Neural crest cell (in vitro differentiated cells): ENCODE results near the gene NOL4L. TPM values are rescaled to one million over a fixed set of nuclear protein-coding genes. Genes with fewer than 3 reads are reported as not detected.

Source experiments
- DNase-seq: peaks from one replicate; pipeline ENCODE4 v3.0.0; 2021; ENCODE audit warnings: low read depth, mixed read lengths, low spot score
- H3K27ac Mint-ChIP-seq: one replicate; pipeline ENCODE4 v1.8.0; 2021; ENCODE audit warnings: mild to moderate bottlenecking, mixed read lengths; ENCODE audit not compliant: unreplicated experiment
- H3K27me3 Mint-ChIP-seq: 2 replicates; pipeline ENCODE4 v1.8.0; 2021; ENCODE audit warnings: low read depth, mild to moderate bottlenecking, mixed read lengths
- H3K36me3 Mint-ChIP-seq: 2 replicates; pipeline ENCODE4 v1.8.0; 2021; ENCODE audit warnings: low read depth, mild to moderate bottlenecking, mixed read lengths
- H3K4me1 Mint-ChIP-seq: 2 replicates; pipeline ENCODE4 v1.8.0; 2021; ENCODE audit warnings: mixed read lengths
- H3K4me3 Mint-ChIP-seq: one replicate; pipeline ENCODE4 v1.8.0; 2021; ENCODE audit warnings: mild to moderate bottlenecking, mixed read lengths
- H3K9me3 Mint-ChIP-seq: 2 replicates; pipeline ENCODE4 v1.8.0; 2021; ENCODE audit warnings: mixed read lengths
- total RNA-seq: library from RNA; stranded (reverse); gene quantifications from 2 replicates; pipeline ENCODE4 v1.2.1, GENCODE V29; 2021
- TF ChIP-seq, protein P1 (sequence below): fragments of 200-600 bp; sonication (generic); conservative IDR thresholded peaks from 2 replicates; pipeline ENCODE4 v1.5.0; 2021; ENCODE audit warnings: antibody characterized with exemption, mild to moderate bottlenecking

Gene NOL4L
- total RNA-seq, 1 donor from 2014 or later, result 52.3 TPM

DNA sequence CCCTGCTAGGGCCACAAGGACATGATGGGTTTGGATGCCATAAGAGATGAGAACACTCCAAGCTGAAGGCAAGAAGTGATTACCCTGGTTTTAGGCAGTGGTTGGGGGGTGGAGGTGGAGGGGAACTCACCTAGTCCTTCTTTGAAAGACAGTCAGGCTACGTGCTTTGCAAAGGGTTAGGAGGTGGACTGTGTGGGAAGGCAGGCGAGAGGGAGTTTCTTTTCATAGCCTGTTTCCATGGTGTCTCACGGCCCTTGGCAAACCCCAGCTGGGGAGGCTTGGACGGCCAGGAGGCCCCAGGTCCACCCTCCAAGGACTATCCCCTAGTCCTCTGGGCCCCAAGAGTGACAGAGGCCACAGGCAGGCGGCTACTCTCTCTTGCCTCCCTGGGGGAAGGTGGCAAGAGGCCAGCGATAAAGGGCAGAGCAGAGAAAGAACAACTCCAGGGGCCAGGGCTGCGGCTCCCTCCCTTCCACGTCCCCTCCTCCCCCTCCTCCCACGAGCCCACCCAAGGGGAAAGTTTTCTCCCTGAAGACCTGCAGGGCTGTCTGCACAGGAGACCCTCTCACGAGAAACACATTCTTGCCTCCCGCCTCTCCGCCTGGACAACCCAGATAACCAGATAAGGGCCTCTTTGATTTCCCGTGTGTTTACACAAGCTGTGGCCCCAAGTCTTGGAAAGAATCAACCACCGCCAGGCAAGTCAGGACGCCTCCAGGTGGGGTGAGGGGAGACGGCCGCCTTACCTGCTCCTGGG, 74.4 kb downstream of the NOL4L start:
- Mint-ChIP-seq H3K9me3 (no peaks in the 10 kb centered on the region), H3K36me3 (peaks cover under 1% of the 10 kb centered on the region), H3K4me3 (peak overlapping the region; percentile 45), H3K4me1 (peaks cover 59% of the 10 kb centered on the region), H3K27me3 (no peaks in the 10 kb centered on the region), H3K27ac (peak overlapping the region; percentile 93)
- TF ChIP-seq, protein P1, sequence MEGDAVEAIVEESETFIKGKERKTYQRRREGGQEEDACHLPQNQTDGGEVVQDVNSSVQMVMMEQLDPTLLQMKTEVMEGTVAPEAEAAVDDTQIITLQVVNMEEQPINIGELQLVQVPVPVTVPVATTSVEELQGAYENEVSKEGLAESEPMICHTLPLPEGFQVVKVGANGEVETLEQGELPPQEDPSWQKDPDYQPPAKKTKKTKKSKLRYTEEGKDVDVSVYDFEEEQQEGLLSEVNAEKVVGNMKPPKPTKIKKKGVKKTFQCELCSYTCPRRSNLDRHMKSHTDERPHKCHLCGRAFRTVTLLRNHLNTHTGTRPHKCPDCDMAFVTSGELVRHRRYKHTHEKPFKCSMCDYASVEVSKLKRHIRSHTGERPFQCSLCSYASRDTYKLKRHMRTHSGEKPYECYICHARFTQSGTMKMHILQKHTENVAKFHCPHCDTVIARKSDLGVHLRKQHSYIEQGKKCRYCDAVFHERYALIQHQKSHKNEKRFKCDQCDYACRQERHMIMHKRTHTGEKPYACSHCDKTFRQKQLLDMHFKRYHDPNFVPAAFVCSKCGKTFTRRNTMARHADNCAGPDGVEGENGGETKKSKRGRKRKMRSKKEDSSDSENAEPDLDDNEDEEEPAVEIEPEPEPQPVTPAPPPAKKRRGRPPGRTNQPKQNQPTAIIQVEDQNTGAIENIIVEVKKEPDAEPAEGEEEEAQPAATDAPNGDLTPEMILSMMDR, result no peak
- no peak for DNase-seq

DNA sequence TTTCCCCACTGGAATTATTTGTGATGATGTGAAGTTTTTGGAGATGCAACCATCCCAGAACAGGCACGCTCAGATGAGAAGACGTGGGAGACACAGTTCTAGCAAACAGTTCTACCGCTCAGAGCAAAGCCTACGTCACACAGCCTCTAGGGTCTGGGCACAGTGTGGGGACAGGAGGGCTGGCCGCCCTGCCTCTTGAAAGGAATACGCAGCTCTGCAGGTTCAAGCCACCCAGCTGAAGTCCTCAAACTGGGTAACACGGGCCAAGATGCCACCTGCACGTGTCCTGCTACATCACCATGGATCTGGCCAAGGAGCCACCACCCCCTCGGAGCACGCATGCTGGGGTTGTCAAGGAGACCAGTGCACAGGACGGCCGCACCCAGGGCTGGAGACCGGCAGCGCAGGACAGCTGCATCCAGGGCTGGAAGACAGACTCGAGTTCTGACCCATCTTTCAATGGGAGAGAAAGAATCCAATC, 75.0 kb downstream of the NOL4L start:
- Mint-ChIP-seq H3K4me3 (no peak overlapping the region), H3K27me3 (no peaks in the 10 kb centered on the region)

DNA sequence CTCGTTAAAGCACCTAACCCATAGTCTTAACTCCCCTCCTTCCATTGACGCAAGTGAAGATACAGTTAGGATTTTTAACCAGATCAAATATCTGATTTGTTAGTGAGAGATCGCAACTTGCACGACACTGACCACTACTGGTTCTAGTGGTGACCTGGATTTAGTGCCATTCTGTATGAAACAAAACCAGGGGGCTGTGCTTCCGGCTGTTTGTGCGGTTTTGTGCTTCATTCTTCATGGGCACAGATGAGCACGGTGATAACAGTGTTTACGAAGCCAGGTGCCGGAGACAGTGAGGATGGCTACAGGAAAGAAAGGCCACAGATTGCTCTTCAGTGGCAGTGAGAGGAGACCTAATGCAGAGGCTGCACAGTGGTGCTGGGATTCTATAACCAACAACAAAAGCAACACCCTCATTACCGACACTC, 75.5 kb downstream of the NOL4L start:
- Mint-ChIP-seq H3K4me3 (no peak overlapping the region), H3K27ac (no peak overlapping the region), H3K4me1 (peaks cover 58% of the 10 kb centered on the region), H3K27me3 (no peaks in the 10 kb centered on the region), H3K9me3 (no peaks in the 10 kb centered on the region), H3K36me3 (no peaks in the 10 kb centered on the region)
- TF ChIP-seq, protein P1, result peak; percentile 30
- DNase-seq, result no peak

More for the DNA sequence above, 75.0 kb downstream of the NOL4L start:
- Mint-ChIP-seq H3K27ac (peak overlapping the region; percentile 93), H3K4me1 (peaks cover 56% of the 10 kb centered on the region), H3K9me3 (no peaks in the 10 kb centered on the region), H3K36me3 (no peaks in the 10 kb centered on the region)
- no peak for DNase-seq
- TF ChIP-seq, protein P1, result no peak

DNA sequence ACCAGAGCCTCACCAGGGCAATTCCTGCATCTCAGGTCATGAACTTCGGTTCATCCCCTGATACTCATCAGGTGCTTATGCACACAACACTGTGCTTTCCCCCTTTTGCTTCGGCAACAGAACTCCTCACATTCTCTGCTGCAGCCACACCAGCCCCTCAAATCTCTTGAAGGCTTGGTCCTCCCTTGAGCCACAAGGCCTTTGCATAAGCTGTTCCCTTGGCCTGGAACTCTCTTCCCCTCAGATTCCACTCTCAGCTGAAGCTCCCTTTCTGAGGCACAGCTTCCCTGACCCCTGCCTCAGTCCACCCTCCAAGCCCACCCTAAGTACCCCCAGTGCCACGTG, 76.4 kb downstream of the NOL4L start:
- H3K4me3 Mint-ChIP-seq, result peak overlapping the region; percentile 58
- no peak overlapping the region for H3K27ac Mint-ChIP-seq
- H3K36me3 Mint-ChIP-seq, result no peaks in the 10 kb centered on the region
- no peaks in the 10 kb centered on the region for H3K27me3 Mint-ChIP-seq
- H3K9me3 Mint-ChIP-seq, result no peaks in the 10 kb centered on the region
- no peak for DNase-seq
- H3K4me1 Mint-ChIP-seq, result peaks cover 55% of the 10 kb centered on the region
- TF ChIP-seq, protein P1, result no peak

DNA sequence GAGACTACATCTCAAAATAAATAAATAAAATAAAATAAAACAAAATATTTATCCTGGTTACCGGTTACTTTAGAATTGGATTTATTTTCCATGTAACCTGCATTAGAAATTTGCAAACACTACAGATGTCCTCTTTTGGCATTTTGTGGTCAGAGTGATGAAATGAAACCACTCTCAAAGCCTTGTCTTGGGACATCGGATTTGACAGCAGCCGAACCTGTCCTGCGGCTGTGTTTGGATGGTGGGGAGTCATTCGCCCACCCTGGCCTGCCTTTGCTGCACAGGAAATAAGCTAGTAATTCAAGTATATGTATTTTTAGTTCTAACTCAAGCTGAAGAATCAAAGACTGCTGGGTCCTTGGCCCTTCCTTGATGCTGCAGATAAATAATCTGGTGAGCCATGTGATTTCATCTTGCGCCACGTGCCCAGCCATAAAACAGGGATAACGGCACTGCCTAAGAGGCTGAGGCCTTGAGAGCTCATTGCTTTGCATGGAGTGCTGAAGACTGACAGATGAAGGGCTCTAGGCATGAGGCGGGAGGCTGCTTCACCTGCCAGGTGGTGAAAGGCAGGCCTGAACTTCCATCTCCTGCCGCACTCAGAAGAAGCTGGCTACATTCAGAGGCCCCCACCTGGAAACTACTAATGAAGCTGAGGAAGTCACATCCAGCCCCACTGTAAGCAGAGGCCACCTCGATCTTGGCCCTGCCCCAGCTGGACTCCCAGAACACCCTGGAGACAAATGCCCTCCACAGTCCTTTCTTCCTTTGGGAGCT, 76.9 kb downstream of the NOL4L start:
- TF ChIP-seq, protein P1, result no peak
- Mint-ChIP-seq H3K36me3 (no peaks in the 10 kb centered on the region), H3K27me3 (no peaks in the 10 kb centered on the region), H3K4me1 (peaks cover 55% of the 10 kb centered on the region), H3K9me3 (no peaks in the 10 kb centered on the region), H3K4me3 (peak overlapping the region; percentile 58), H3K27ac (no peak overlapping the region)
- DNase-seq, result no peak
